HEK293T (cell line): ENCODE measurements around the gene GNG12.

Experiments used
- ARNT ChIP-seq: fragments of 450-650 bp; IDR thresholded peaks from 2 replicates; pipeline ENCODE4 v1.6.1; 2017; ENCODE audit warnings: mild to moderate bottlenecking
- CTBP1 ChIP-seq: fragments of 450-650 bp; IDR thresholded peaks from 2 replicates; pipeline ENCODE4 v1.6.1; 2016; ENCODE audit warnings: borderline replicate concordance
- FOXA1 ChIP-seq: fragments of 450-650 bp; IDR thresholded peaks from 2 replicates; pipeline ENCODE4 v1.6.1; 2016; ENCODE audit warnings: mild to moderate bottlenecking
- FOXK2 ChIP-seq: fragments of 450-650 bp; IDR thresholded peaks from 2 replicates; pipeline ENCODE4 v1.6.1; 2016; ENCODE audit warnings: mild to moderate bottlenecking
- FOXM1 ChIP-seq: fragments of 450-650 bp; IDR thresholded peaks from 2 replicates; pipeline ENCODE4 v1.6.1; 2017; ENCODE audit warnings: mild to moderate bottlenecking, borderline replicate concordance
- HDGF ChIP-seq: fragments of 450-650 bp; IDR thresholded peaks from 2 replicates; pipeline ENCODE4 v1.6.1; 2017; ENCODE audit warnings: antibody characterized with exemption, borderline replicate concordance
- L3MBTL2 ChIP-seq: fragments of 450-650 bp; conservative IDR thresholded peaks from 2 replicates; pipeline ENCODE4 v1.6.1; 2016; ENCODE audit warnings: mild to moderate bottlenecking
- SP1 ChIP-seq: fragments of 450-650 bp; IDR thresholded peaks from 2 replicates; pipeline ENCODE4 v1.6.1; 2017

DNA sequence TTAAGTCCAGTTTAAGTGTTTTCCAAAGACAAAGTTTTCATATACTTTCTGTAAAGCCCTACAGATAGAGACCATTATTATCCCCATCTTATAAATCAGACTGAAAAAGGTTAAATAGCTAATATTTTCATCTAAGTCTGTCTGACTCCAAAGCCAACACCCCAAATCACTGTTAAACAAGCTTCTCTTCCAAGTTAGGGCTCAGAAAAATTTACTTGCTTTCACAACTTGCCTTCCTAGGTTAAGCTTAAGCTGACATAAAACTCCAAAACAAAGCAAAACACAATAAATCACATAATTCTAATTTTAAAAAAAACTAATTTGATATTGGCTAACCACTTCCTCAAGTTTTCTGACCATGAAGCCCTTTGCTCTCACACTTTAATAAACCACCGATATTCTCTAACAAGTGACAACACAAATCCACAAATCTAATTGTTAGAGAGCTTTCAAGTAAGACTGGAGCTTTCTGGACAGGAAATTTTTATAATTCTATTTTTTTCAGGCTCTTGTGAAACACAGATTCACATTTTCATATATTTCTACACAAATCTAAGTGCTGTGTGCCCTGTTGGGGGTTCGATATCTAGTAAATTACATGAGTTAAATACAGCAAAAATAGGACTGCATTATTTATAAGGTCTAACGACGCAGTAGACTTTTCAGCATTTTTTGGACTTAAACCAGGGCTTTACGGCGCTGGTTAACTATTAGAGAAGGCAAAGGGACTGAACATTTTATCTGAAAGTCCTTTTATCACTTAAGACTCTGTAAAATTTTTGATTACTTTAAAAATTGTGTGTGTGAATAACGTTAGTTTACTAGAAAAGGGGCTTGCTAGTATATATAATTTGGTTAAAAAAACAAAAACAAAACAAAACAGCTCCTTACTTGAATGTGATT, 2.1 kb downstream of the GNG12 start:
- TF ChIP-seq ARNT (no peak), FOXA1 (no peak), SP1 (no peak), HDGF (no peak), FOXK2 (no peak), FOXM1 (no peak), CTBP1 (no peak), L3MBTL2 (no peak)
